ENCODE results near the gene VANGL1.

Gene VANGL1

GRCh38 chr1:115670476-115671175 is 28.9 kb downstream of the VANGL1 start:
- no peak for DNase-seq

- DNase-seq: no peak
Measured at GRCh38 chr1:115671176-115671934, 29.6 kb downstream of the VANGL1 start.

GRCh38 chr1:115672224-115673009 is 30.6 kb downstream of the VANGL1 start:
- DNase-seq: no peak

GRCh38 chr1:115676498-115677181 is 34.9 kb downstream of the VANGL1 start:
- no peak for DNase-seq

GRCh38 chr1:115677182-115677555 is 35.4 kb downstream of the VANGL1 start:
- no peak for DNase-seq

- no peak for DNase-seq
Measured at GRCh38 chr1:115677565-115677964, 35.8 kb downstream of the VANGL1 start.

GRCh38 chr1:115678141-115678540 is 36.4 kb downstream of the VANGL1 start:
- DNase-seq: no peak

GRCh38 chr1:115679141-115679611 is 37.4 kb downstream of the VANGL1 start:
- no peak for DNase-seq

- DNase-seq: no peak
Measured at GRCh38 chr1:115680730-115681111, 39.0 kb downstream of the VANGL1 start.

- no peak for DNase-seq
Measured at GRCh38 chr1:115682792-115683191, 41.0 kb downstream of the VANGL1 start.

GRCh38 chr1:115685029-115685705 is 43.4 kb downstream of the VANGL1 start:
- no peak for DNase-seq

GRCh38 chr1:115687744-115688143 is 46.0 kb downstream of the VANGL1 start:
- DNase-seq: no peak

- DNase-seq: no peak
Measured at GRCh38 chr1:115690972-115691371, 49.2 kb downstream of the VANGL1 start.

GRCh38 chr1:115692224-115692623 is 50.5 kb downstream of the VANGL1 start:
- DNase-seq: no peak

- DNase-seq: no peak
Measured at GRCh38 chr1:115694805-115695204, 53.0 kb downstream of the VANGL1 start.

GRCh38 chr1:115697619-115698018 is 55.8 kb downstream of the VANGL1 start:
- no peak for DNase-seq

- DNase-seq: no peak
Measured at GRCh38 chr1:115701090-115701489, 59.3 kb downstream of the VANGL1 start.

- no peak for DNase-seq
Measured at GRCh38 chr1:115702959-115703358, 61.2 kb downstream of the VANGL1 start.

- DNase-seq: no peak
Measured at GRCh38 chr1:115705085-115705951, 63.5 kb downstream of the VANGL1 start.

GRCh38 chr1:115705963-115706362 is 64.2 kb downstream of the VANGL1 start:
- no peak for DNase-seq
